HEK293T (cell line): ENCODE measurements around the gene ARVCF.

Experiments
- CTCF ChIA-PET: fragments of 350-600 bp; formaldehyde crosslinking; extraction: SDS; loops from one replicate; lab custom pipeline; 2021; ENCODE audit warnings: antibody characterized with exemption, inconsistent platforms; lab: Yijun Ruan, JAX
- POLR2A ChIA-PET: fragments of 350-600 bp; formaldehyde crosslinking; extraction: SDS; loops from one replicate; lab custom pipeline; 2020; ENCODE audit warnings: antibody characterized with exemption, inconsistent platforms; lab: Yijun Ruan, JAX
- DNase-seq: peaks from one replicate; pipeline ENCODE4 v3.0.0; 2012; ENCODE audit warnings: mixed read lengths; ENCODE audit errors: extremely low spot score
- ARNT ChIP-seq: fragments of 450-650 bp; IDR thresholded peaks from 2 replicates; pipeline ENCODE4 v1.6.1; 2017; ENCODE audit warnings: mild to moderate bottlenecking
- BHLHE40 ChIP-seq: fragments of 450-650 bp; IDR thresholded peaks from 2 replicates; pipeline ENCODE4 v1.6.1; 2016; ENCODE audit warnings: mild to moderate bottlenecking, moderate library complexity, borderline replicate concordance
- CTBP1 ChIP-seq: fragments of 450-650 bp; IDR thresholded peaks from 2 replicates; pipeline ENCODE4 v1.6.1; 2016; ENCODE audit warnings: borderline replicate concordance
- ELF4 ChIP-seq: fragments of 450-650 bp; IDR thresholded peaks from 2 replicates; pipeline ENCODE4 v1.6.1; 2017; ENCODE audit warnings: antibody characterized with exemption
- FOXA1 ChIP-seq: fragments of 450-650 bp; IDR thresholded peaks from 2 replicates; pipeline ENCODE4 v1.6.1; 2016; ENCODE audit warnings: mild to moderate bottlenecking
- FOXK2 ChIP-seq: fragments of 450-650 bp; IDR thresholded peaks from 2 replicates; pipeline ENCODE4 v1.6.1; 2016; ENCODE audit warnings: mild to moderate bottlenecking
- FOXM1 ChIP-seq: fragments of 450-650 bp; IDR thresholded peaks from 2 replicates; pipeline ENCODE4 v1.6.1; 2017; ENCODE audit warnings: mild to moderate bottlenecking, borderline replicate concordance
- HDGF ChIP-seq: fragments of 450-650 bp; IDR thresholded peaks from 2 replicates; pipeline ENCODE4 v1.6.1; 2017; ENCODE audit warnings: antibody characterized with exemption, borderline replicate concordance
- L3MBTL2 ChIP-seq: fragments of 450-650 bp; conservative IDR thresholded peaks from 2 replicates; pipeline ENCODE4 v1.6.1; 2016; ENCODE audit warnings: mild to moderate bottlenecking
- LEF1 ChIP-seq: fragments of 450-650 bp; IDR thresholded peaks from 2 replicates; pipeline ENCODE4 v1.6.1; 2017; ENCODE audit warnings: mild to moderate bottlenecking, borderline replicate concordance
- NFRKB ChIP-seq: fragments of 450-650 bp; IDR thresholded peaks from 2 replicates; pipeline ENCODE4 v1.6.1; 2016; ENCODE audit warnings: mild to moderate bottlenecking, moderate library complexity
- SP1 ChIP-seq: fragments of 450-650 bp; IDR thresholded peaks from 2 replicates; pipeline ENCODE4 v1.6.1; 2017
- SUZ12 ChIP-seq: fragments of 450-650 bp; IDR thresholded peaks from 2 replicates; pipeline ENCODE4 v1.6.1; 2016; ENCODE audit warnings: mild to moderate bottlenecking
- TARDBP ChIP-seq: fragments of 450-650 bp; IDR thresholded peaks from 2 replicates; pipeline ENCODE4 v1.6.1; 2016
- ZNF384 ChIP-seq: fragments of 450-650 bp; IDR thresholded peaks from 2 replicates; pipeline ENCODE4 v1.6.1; 2016
- TF ChIP-seq, protein P1 (sequence below): fragments of 450-650 bp; IDR thresholded peaks from 2 replicates; pipeline ENCODE4 v1.6.1; 2016

ARVCF gene

GRCh38 chr22:19974935-19975706, 41.5 kb downstream of the ARVCF start:
- CTCF ChIA-PET = interaction anchor here (3.2 kb wide), 1 partner anchor 39 kb away, joined by 17 read pairs; no protein-coding TSS in a partner anchor
- TF ChIP-seq FOXM1 (no peak), SP1 (no peak)
- POLR2A ChIA-PET = interaction anchor here (0.9 to 2.4 kb wide), 5 partner anchors 10 to 46 kb away, joined by 3 to 25 read pairs (median 4); partner anchors contain the start of gene TANGO2
- no peak for DNase-seq

GRCh38 chr22:19974268-19974861, 42.3 kb downstream of the ARVCF start:
- ChIA-PET CTCF (interaction anchor here (3.2 kb wide), 1 partner anchor 39 kb away, joined by 17 read pairs; no protein-coding TSS in a partner anchor), POLR2A (interaction anchor here (0.9 to 2.4 kb wide), 5 partner anchors 11 to 47 kb away, joined by 3 to 25 read pairs (median 4); partner anchors contain the start of gene TANGO2)
- no peak for TF ChIP-seq TARDBP
- TF ChIP-seq SUZ12 = no peak
- no peak for TF ChIP-seq ARNT
- peak; percentile 91 for DNase-seq

- POLR2A ChIA-PET = interaction anchor here (1.1 to 2.4 kb wide), 3 partner anchors 11 to 47 kb away, joined by 3 to 25 read pairs (median 4); partner anchors contain the start of gene TANGO2
- CTCF ChIA-PET = interaction anchor here (3.2 kb wide), 1 partner anchor 40 kb away, joined by 17 read pairs; no protein-coding TSS in a partner anchor
Observed at GRCh38 chr22:19973551-19974267, 42.9 kb downstream of the ARVCF start.

GRCh38 chr22:19972652-19973550, 43.7 kb downstream of the ARVCF start:
- ChIA-PET CTCF (interaction anchor here (3.2 kb wide), 1 partner anchor 41 kb away, joined by 17 read pairs; no protein-coding TSS in a partner anchor), POLR2A (interaction anchor here (3.6 kb wide), 1 partner anchor 41 kb away, joined by 18 read pairs; no protein-coding TSS in a partner anchor)
- no peak for DNase-seq
- TF ChIP-seq TARDBP (no peak), ELF4 (no peak), FOXA1 (no peak), SUZ12 (no peak), BHLHE40 (no peak), HDGF (no peak), ARNT (no peak), LEF1 (no peak), ZNF384 (no peak), CTBP1 (no peak), L3MBTL2 (no peak), NFRKB (no peak), SP1 (no peak), FOXM1 (no peak), FOXK2 (no peak)
- TF ChIP-seq, protein P1, sequence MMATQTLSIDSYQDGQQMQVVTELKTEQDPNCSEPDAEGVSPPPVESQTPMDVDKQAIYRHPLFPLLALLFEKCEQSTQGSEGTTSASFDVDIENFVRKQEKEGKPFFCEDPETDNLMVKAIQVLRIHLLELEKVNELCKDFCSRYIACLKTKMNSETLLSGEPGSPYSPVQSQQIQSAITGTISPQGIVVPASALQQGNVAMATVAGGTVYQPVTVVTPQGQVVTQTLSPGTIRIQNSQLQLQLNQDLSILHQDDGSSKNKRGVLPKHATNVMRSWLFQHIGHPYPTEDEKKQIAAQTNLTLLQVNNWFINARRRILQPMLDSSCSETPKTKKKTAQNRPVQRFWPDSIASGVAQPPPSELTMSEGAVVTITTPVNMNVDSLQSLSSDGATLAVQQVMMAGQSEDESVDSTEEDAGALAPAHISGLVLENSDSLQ = no peak

More at GRCh38 chr22:19973551-19974267, 42.9 kb downstream of the ARVCF start:
- TF ChIP-seq TARDBP (no peak), ZNF384 (no peak), ARNT (no peak), FOXK2 (no peak), SUZ12 (no peak), HDGF (no peak), SP1 (no peak), BHLHE40 (no peak), ELF4 (no peak), L3MBTL2 (no peak), FOXM1 (no peak), NFRKB (no peak), CTBP1 (no peak), LEF1 (no peak), FOXA1 (no peak)
- TF ChIP-seq, protein P1 = no peak
- no peak for DNase-seq

DNA sequence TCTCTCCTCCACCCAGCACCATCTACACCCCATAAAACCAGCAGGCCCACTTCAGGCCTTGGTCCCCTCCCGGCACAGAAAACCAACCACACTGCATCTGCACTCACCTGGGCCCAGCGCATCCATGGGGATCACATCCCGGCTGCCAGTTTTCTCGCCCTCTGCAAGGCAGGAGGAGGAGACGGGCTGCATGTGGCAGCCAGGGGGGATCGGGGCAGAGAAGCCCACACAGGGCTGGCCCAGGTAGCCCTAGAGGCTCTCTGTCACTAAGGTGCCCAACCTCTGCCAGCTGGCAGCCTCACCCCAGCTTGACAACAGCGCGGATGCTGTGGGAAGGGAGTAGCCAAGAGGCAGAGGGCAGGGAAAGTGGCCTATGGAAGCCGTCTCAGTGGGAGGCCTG, 44.4 kb downstream of the ARVCF start:
- POLR2A ChIA-PET = interaction anchor here (1.5 to 3.6 kb wide), 2 partner anchors 39 to 42 kb away, joined by 6 to 18 read pairs; no protein-coding TSS in a partner anchor
- CTCF ChIA-PET = interaction anchor here (2.7 to 3.2 kb wide), 2 partner anchors 42 kb away, joined by 17 to 35 read pairs; no protein-coding TSS in a partner anchor
- DNase-seq = no peak
- TF ChIP-seq ZNF384 = no peak
- TF ChIP-seq FOXM1 = no peak
- TF ChIP-seq, protein P1 = no peak
- no peak for TF ChIP-seq SUZ12
- TF ChIP-seq FOXK2 = no peak
- no peak for TF ChIP-seq HDGF
- TF ChIP-seq NFRKB = no peak
- no peak for TF ChIP-seq ELF4
- no peak for TF ChIP-seq SP1
- no peak for TF ChIP-seq LEF1
- no peak for TF ChIP-seq ARNT
